ENCODE results near the gene ZBTB7C. TPM values are rescaled to one million over a fixed set of nuclear protein-coding genes. Genes with fewer than 3 reads are reported as not detected.

ZBTB7C gene
- total RNA-seq, 4 donors from 2014 or later = 26.0 to 50.6 (median 46.2) TPM

DNA sequence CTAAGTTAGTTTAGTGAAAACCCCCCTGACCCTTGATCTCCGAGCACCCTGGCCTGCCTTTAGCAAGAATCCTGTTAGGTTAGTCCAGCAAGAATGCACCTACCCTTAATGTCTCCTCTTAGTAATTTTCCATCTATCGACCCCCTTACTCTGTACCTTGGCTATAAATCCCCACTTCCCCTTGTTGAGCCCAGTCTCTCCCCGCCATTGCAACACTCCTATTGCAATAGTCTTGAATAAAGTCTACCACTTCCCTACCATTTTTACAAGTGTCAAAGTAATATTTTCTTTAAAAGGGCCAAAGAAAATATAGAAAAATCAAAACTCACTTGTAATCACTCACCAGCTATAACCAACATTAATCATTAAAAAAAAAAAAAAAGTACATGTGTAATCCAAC is 4.2 kb upstream of the ZBTB7C start:
- no peaks in the 10 kb centered on the region for H3K36me3 ChIP-seq
- DNase-seq (ENCODE audit: low spot score in 2 of 2) = no peak
- peaks cover 16% of the 10 kb centered on the region for H3K4me1 ChIP-seq
- H3K27ac ChIP-seq = no peak overlapping the region
- H3K27me3 ChIP-seq = peaks cover 12% of the 10 kb centered on the region
- H3K4me3 ChIP-seq = no peak overlapping the region
- no peaks in the 10 kb centered on the region for H3K9me3 ChIP-seq
- 93% methylated on average over 3 of the region's 3 CpGs for WGBS
- TF ChIP-seq POLR2A (IDR thresholded peaks at IDR 0.05) (no peak), POLR2AphosphoS5 (IDR thresholded peaks at IDR 0.05) (no peak), EP300 (IDR thresholded peaks at IDR 0.05) (no peak)
- TF ChIP-seq, protein P1, sequence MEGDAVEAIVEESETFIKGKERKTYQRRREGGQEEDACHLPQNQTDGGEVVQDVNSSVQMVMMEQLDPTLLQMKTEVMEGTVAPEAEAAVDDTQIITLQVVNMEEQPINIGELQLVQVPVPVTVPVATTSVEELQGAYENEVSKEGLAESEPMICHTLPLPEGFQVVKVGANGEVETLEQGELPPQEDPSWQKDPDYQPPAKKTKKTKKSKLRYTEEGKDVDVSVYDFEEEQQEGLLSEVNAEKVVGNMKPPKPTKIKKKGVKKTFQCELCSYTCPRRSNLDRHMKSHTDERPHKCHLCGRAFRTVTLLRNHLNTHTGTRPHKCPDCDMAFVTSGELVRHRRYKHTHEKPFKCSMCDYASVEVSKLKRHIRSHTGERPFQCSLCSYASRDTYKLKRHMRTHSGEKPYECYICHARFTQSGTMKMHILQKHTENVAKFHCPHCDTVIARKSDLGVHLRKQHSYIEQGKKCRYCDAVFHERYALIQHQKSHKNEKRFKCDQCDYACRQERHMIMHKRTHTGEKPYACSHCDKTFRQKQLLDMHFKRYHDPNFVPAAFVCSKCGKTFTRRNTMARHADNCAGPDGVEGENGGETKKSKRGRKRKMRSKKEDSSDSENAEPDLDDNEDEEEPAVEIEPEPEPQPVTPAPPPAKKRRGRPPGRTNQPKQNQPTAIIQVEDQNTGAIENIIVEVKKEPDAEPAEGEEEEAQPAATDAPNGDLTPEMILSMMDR (IDR thresholded peaks at IDR 0.05) = no peak

DNA sequence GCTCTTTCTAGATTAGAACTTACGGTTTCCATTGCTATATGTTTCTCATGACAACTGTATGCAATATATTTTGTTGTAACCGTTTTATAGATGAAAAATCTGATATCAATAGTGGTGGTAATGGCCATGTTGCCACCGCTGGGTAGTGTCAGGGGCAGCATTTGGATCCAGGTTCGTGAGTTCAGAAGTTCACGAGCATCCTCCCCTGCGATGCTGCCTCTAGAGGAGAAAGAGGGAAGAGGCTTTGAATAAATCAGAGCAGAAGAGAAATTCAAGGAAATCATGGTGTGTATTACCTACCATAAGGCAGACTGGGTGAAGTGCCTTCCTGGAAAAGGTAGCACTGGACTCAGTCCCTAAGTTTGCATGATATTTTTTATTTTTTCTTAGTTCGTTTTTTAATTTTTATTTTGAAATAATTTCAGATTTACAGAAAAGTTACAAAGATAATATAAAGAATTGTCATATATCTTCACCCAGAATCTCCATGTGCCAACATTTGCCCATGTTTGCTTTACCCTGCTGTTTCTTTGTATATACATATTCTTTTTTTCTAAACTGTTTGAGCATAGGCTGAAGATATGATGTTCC is 3.3 kb upstream of the ZBTB7C start:
- Histone ChIP-seq H3K27me3 (peaks cover 12% of the 10 kb centered on the region), H3K36me3 (no peaks in the 10 kb centered on the region), H3K9me3 (no peaks in the 10 kb centered on the region), H3K27ac (no peak overlapping the region), H3K4me3 (no peak overlapping the region), H3K4me1 (peaks cover 24% of the 10 kb centered on the region)
- no peak for DNase-seq (ENCODE audit: low spot score in 2 of 2)
- TF ChIP-seq, protein P1 (IDR thresholded peaks at IDR 0.05) = peak; percentile 25 to 76
- TF ChIP-seq POLR2AphosphoS5 (IDR thresholded peaks at IDR 0.05) = no peak
- WGBS = 20% methylated on average over 7 of the region's 7 CpGs

DNA sequence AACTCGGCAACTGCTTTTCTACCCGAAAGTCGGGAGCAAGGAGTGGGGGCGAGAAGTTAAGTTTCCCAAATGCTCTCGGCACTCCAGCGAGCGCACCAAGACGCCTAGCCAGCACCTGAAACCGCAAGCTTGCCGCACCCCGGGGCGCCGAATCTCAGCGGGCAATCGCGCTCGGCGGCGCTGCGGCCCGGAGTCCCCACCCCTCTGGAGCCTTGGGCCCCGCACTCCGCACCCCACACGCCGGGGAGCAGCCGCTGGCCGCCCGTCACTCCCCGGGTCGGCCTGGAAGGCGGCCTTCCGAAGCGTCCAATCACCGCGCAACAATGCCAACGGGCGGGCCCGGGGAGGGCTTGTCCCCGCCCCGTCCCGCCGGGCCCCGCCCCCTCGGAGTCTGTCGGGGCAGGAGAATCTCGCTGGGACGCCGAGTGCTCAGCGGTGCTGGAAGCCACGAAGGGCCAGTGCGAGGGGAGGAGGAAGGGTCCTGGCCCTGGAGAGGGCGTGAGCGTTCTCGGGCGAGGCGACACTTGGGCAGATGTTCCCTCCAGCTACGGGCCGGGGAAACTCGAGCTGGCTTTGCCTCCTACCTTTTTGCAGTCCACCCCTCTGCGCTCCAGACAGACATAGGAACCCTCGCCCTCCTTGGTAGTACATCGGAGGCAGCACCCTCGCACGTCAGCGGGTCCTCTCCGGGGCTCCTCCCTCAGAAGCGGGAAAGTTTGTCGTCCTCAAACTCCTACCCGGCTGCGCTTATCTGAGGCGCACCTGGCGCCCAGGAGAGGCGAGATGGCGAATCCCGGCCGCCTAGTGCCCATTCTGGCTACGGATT is 1.1 kb upstream of the ZBTB7C start:
- Histone ChIP-seq H3K27ac (peak overlapping the region; percentile 79), H3K4me3 (peak overlapping the region; percentile 95), H3K9me3 (no peaks in the 10 kb centered on the region), H3K4me1 (peaks cover 24% of the 10 kb centered on the region), H3K27me3 (peaks cover 9% of the 10 kb centered on the region), H3K36me3 (no peaks in the 10 kb centered on the region)
- peak; percentile 93 to 94 for DNase-seq (ENCODE audit: low spot score in 2 of 2)
- TF ChIP-seq, protein P1 (IDR thresholded peaks at IDR 0.05) = no peak
- no peak for TF ChIP-seq POLR2AphosphoS5 (IDR thresholded peaks at IDR 0.05)
- TF ChIP-seq POLR2A (IDR thresholded peaks at IDR 0.05) = no peak
- no peak for TF ChIP-seq EP300 (IDR thresholded peaks at IDR 0.05)
- WGBS = 3% methylated on average over 44 of the region's 77 CpGs

DNA sequence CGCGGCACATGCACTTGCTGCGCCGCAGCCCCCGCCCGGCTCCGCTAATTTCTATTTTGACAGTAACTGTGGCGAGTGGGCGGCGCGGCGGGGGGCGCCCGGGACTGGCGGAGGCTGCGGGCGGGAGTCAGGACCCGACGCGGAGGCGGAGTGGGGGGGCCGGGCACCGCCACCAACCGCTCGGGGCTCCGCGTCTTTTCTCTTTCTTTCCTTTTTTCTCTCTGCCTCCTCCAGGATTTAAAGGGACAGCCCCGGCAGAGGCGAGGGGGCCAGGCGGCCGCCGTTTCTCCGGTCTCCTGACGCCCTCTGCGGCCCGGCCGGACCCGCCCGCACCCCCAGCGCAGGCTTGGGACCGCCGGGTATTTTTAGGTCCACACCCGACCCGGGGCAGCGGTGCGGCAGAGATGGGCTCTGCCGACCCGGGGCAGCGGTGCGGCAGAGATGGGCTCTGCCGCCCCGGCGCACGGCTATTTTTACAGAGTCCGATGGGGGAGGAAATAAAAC is 460 bp upstream of the ZBTB7C start:
- no peak for DNase-seq (ENCODE audit: low spot score in 2 of 2)
- Histone ChIP-seq H3K27me3 (peaks cover 9% of the 10 kb centered on the region), H3K36me3 (no peaks in the 10 kb centered on the region), H3K9me3 (no peaks in the 10 kb centered on the region), H3K4me1 (peaks cover 24% of the 10 kb centered on the region), H3K27ac (peak overlapping the region; percentile 79), H3K4me3 (peak overlapping the region; percentile 95)
- under 1% methylated on average over 43 of the region's 55 CpGs for WGBS
- TF ChIP-seq POLR2A (IDR thresholded peaks at IDR 0.05) (no peak), POLR2AphosphoS5 (IDR thresholded peaks at IDR 0.05) (no peak)

DNA sequence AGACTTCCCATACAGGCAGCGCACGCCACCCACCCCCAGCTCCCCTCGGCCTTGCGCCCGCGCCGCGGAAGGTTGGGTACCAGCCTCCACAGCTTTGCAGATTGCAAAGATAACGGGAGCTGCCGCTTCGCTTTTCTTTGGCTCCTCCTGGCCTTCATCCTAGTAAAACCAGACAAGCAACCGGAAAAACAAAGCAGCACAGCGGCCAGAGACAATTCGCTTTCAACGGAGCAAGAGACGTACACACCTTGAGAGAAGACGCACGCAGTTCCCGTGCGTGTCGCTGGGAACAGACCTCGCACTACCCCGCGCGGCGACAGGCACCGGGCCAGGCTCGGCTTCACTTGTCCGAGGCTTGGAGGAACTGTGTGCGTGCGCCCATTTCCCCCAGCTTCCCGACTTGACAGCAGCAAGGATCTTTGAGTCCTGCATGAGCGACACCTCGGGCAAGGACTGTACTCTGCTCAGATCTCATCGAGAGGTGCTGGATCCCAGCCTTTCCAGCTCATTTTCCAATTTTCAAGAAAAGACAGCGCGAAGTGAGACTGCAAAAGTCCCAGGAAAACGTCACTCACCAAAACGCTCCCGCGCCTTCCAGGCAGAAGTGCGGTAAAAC is 964 bp downstream of the ZBTB7C start:
- no peak for DNase-seq (ENCODE audit: low spot score in 2 of 2)
- H3K27me3 ChIP-seq = peaks cover 9% of the 10 kb centered on the region
- H3K4me1 ChIP-seq = peaks cover 24% of the 10 kb centered on the region
- TF ChIP-seq EP300 (IDR thresholded peaks at IDR 0.05) = no peak
- TF ChIP-seq, protein P1 (IDR thresholded peaks at IDR 0.05) = no peak
- H3K36me3 ChIP-seq = no peaks in the 10 kb centered on the region
- 10% methylated on average over 19 of the region's 42 CpGs for whole genome bisulfite sequencing
- H3K27ac ChIP-seq = no peak overlapping the region
- no peaks in the 10 kb centered on the region for H3K9me3 ChIP-seq
- peak overlapping the region; percentile 95 for H3K4me3 ChIP-seq
